Calu3 (cell line): Measurements from ENCODE around the gene CPT1B. TPM values are rescaled to one million over a fixed set of nuclear protein-coding genes. Genes with fewer than 3 reads are reported as not detected.

Experiments used
- BruUV-seq: library from RNA; stranded (reverse); fragments of 400-500 nt; replicated peaks from 2 replicates; lab custom pipeline; 2021; lab: Mats Ljungman, UMichigan
- CTCF ChIA-PET: fragments of 300-600 bp; sonication (Branson Sonifier 250); formaldehyde crosslinking; loops from one replicate; lab custom pipeline; 2022; ENCODE audit warnings: antibody characterized with exemption; lab: Charles Lee
- DNase-seq: peaks from one replicate; pipeline ENCODE4 v3.0.0; 2022
- H3K27ac Mint-ChIP-seq: one replicate; pipeline ENCODE4 v1.8.0; 2022; ENCODE audit warnings: mixed read lengths; ENCODE audit not compliant: unreplicated experiment
- H3K27me3 Mint-ChIP-seq: one replicate; pipeline ENCODE4 v1.8.0; 2022; ENCODE audit warnings: mixed read lengths; ENCODE audit not compliant: unreplicated experiment
- H3K36me3 Mint-ChIP-seq: one replicate; pipeline ENCODE4 v1.8.0; 2022; ENCODE audit warnings: mild to moderate bottlenecking, moderate library complexity, mixed read lengths; ENCODE audit not compliant: insufficient read depth, unreplicated experiment
- H3K4me1 Mint-ChIP-seq: one replicate; pipeline ENCODE4 v1.8.0; 2022; ENCODE audit warnings: mild to moderate bottlenecking, low read depth, mixed read lengths; ENCODE audit not compliant: unreplicated experiment
- H3K4me3 Mint-ChIP-seq: one replicate; pipeline ENCODE4 v1.8.0; 2022; ENCODE audit warnings: mild to moderate bottlenecking, low read depth, moderate library complexity, mixed read lengths; ENCODE audit not compliant: unreplicated experiment
- H3K9me3 Mint-ChIP-seq: one replicate; pipeline ENCODE4 v1.8.0; 2022; ENCODE audit warnings: low read depth, mixed read lengths; ENCODE audit not compliant: unreplicated experiment
- CTCF ChIP-seq: fragments of 200-600 bp; IDR thresholded peaks from one replicate; pipeline ENCODE4 v1.8.0; 2022; ENCODE audit warnings: antibody characterized with exemption; ENCODE audit not compliant: unreplicated experiment
- intact Hi-C: fragments of 100-400 bp; cut with micrococcal nuclease; formaldehyde crosslinking; loops from one replicate; pipeline ENCODE4 v1.10.0; 2022; ENCODE audit not compliant: unreplicated experiment
- total RNA-seq: library from RNA; stranded (reverse); gene quantifications from 2 replicates; pipeline ENCODE4 v1.2.3, GENCODE V29; 2022

CPT1B gene
- total RNA-seq, 1 experiment from 2014 or later = 72.6 TPM

- CTCF ChIA-PET = no interaction called here
- intact Hi-C loops = no loop called here
Observed at GRCh38 chr22:50553310-50553709, 24.9 kb downstream of the CPT1B start.

GRCh38 chr22:50551160-50551752, 27.0 kb downstream of the CPT1B start:
- Mint-ChIP-seq H3K27ac (no peak overlapping the region), H3K27me3 (no peaks in the 10 kb centered on the region), H3K9me3 (no peaks in the 10 kb centered on the region), H3K4me1 (no peaks in the 10 kb centered on the region), H3K36me3 (no peaks in the 10 kb centered on the region), H3K4me3 (no peak overlapping the region)
- BruUV-seq = no TSS peak
- no peak for DNase-seq
- CTCF ChIA-PET = interaction anchor here (0.9 kb wide), 1 partner anchor 11 kb away, joined by 3 read pairs; the partner anchor contains the start of gene SYCE3
- intact Hi-C loops = no loop called here
- no peak for TF ChIP-seq CTCF

More at GRCh38 chr22:50553310-50553709, 24.9 kb downstream of the CPT1B start:
- H3K27me3 Mint-ChIP-seq = no peaks in the 10 kb centered on the region
- no peak overlapping the region for H3K4me3 Mint-ChIP-seq
- H3K4me1 Mint-ChIP-seq = no peaks in the 10 kb centered on the region
- no peak overlapping the region for H3K27ac Mint-ChIP-seq
- DNase-seq = no peak
- no TSS peak for BruUV-seq
- TF ChIP-seq CTCF = no peak
- no peaks in the 10 kb centered on the region for H3K36me3 Mint-ChIP-seq
- H3K9me3 Mint-ChIP-seq = no peaks in the 10 kb centered on the region

GRCh38 chr22:50550395-50550794, 27.8 kb downstream of the CPT1B start:
- Mint-ChIP-seq H3K9me3 (no peaks in the 10 kb centered on the region), H3K27me3 (no peaks in the 10 kb centered on the region), H3K4me3 (no peak overlapping the region), H3K36me3 (no peaks in the 10 kb centered on the region), H3K27ac (no peak overlapping the region), H3K4me1 (peaks cover 6% of the 10 kb centered on the region)
- DNase-seq = no peak
- CTCF ChIA-PET = no interaction called here
- intact Hi-C loops = no loop called here
- no TSS peak for BruUV-seq
- TF ChIP-seq CTCF = no peak

- Mint-ChIP-seq H3K4me3 (no peak overlapping the region), H3K27ac (no peak overlapping the region), H3K36me3 (peaks cover 5% of the 10 kb centered on the region), H3K27me3 (no peaks in the 10 kb centered on the region), H3K4me1 (peaks cover 14% of the 10 kb centered on the region), H3K9me3 (no peaks in the 10 kb centered on the region)
- DNase-seq = no peak
- intact Hi-C loops = no loop called here
- CTCF ChIA-PET = no interaction called here
- no peak for TF ChIP-seq CTCF
- BruUV-seq = no TSS peak
Observed at GRCh38 chr22:50548921-50549790, 29.1 kb downstream of the CPT1B start.
